ENCODE measurements around the gene TFAM.

DNA sequence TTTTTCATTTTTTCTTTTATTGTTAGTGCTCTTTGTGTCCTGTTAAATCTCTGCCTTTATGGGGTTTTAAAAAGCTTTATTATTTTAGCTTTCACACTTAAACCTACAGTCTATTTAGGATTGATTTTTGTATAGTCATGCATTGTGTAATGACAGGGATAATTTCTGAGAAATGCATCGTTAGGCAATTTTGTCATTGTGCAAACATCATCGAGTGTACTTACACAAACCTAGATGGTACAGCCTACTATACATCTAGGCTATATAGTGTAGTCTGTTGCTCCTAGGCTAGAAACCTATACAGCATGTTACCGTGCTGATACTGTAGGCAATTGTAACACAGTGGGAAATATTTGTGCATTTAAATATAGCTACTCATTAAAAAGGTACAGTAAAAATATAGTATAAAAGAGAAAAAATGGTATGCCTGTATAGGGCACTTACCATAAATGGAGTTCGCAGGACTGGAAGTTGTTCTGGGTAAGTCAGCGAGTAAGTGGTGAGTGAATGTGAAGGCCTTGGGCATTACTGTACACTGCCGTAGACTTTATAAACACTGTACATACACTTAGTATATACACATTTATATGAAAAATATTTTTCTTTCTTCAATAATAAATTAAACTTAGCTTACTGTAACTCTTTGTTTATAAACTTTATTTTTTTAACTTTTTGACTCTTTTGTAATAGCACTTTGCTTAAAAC, 34.4 kb upstream of the TFAM start:
- TF ChIP-seq, protein P1, sequence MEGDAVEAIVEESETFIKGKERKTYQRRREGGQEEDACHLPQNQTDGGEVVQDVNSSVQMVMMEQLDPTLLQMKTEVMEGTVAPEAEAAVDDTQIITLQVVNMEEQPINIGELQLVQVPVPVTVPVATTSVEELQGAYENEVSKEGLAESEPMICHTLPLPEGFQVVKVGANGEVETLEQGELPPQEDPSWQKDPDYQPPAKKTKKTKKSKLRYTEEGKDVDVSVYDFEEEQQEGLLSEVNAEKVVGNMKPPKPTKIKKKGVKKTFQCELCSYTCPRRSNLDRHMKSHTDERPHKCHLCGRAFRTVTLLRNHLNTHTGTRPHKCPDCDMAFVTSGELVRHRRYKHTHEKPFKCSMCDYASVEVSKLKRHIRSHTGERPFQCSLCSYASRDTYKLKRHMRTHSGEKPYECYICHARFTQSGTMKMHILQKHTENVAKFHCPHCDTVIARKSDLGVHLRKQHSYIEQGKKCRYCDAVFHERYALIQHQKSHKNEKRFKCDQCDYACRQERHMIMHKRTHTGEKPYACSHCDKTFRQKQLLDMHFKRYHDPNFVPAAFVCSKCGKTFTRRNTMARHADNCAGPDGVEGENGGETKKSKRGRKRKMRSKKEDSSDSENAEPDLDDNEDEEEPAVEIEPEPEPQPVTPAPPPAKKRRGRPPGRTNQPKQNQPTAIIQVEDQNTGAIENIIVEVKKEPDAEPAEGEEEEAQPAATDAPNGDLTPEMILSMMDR (IDR thresholded peaks at IDR 0.05), result no peak
- TF ChIP-seq POLR2A (IDR thresholded peaks at IDR 0.05), result no peak
